ENCODE results near the gene UBE2F.

Gene UBE2F

DNA sequence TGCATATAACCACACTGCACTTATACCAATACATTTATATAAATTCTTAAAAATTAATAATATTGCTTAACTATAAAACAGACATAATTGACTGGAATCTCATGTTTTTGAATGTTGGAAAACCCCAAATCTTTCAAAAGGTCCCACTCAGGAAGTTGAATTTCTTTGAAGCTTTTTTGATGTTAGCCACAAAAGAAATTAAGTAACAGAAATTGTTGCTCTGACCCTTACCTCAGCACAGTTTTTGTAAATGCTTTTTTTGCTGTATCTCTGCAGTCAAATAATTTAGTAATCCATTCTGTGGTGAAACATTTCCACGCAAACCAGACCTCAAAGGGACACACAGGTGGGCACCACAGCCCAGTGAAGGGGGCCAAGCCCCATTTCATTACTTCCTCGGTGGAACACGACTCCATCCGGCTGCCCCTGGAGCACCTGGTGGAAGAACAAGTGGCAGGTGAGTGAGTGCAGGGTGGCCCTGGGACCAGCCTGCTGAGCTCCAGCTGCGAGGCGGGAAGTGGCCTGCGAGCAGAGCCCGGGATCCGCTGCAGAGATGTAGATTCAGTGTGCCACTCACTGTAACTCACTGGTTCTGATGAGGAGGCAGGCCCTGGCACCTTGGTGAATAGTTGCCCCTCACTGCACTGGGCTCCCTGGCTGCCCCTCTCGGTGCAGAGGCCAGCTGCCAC is 102.4 kb downstream of the UBE2F start:
- TF ChIP-seq, protein P1, sequence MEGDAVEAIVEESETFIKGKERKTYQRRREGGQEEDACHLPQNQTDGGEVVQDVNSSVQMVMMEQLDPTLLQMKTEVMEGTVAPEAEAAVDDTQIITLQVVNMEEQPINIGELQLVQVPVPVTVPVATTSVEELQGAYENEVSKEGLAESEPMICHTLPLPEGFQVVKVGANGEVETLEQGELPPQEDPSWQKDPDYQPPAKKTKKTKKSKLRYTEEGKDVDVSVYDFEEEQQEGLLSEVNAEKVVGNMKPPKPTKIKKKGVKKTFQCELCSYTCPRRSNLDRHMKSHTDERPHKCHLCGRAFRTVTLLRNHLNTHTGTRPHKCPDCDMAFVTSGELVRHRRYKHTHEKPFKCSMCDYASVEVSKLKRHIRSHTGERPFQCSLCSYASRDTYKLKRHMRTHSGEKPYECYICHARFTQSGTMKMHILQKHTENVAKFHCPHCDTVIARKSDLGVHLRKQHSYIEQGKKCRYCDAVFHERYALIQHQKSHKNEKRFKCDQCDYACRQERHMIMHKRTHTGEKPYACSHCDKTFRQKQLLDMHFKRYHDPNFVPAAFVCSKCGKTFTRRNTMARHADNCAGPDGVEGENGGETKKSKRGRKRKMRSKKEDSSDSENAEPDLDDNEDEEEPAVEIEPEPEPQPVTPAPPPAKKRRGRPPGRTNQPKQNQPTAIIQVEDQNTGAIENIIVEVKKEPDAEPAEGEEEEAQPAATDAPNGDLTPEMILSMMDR (IDR thresholded peaks at IDR 0.05; ENCODE audit: insufficient read depth, low read depth, low read length, missing control alignments): no peak
- H3K4me3 ChIP-seq (ENCODE audit: low read length): no peak overlapping the region
- DNase-seq (ENCODE audit: low read depth): no peak

GRCh38 chr2:238069877-238070276 is 103.1 kb downstream of the UBE2F start:
- no peak overlapping the region for H3K4me3 ChIP-seq (ENCODE audit: low read length)
- DNase-seq (ENCODE audit: low read depth): no peak
- TF ChIP-seq, protein P1 (IDR thresholded peaks at IDR 0.05; ENCODE audit: insufficient read depth, low read depth, low read length, missing control alignments): no peak

GRCh38 chr2:238075397-238075796 is 108.6 kb downstream of the UBE2F start:
- DNase-seq (ENCODE audit: low read depth): no peak
- H3K4me3 ChIP-seq (ENCODE audit: low read length): no peak overlapping the region
- TF ChIP-seq, protein P1 (IDR thresholded peaks at IDR 0.05; ENCODE audit: insufficient read depth, low read depth, low read length, missing control alignments): no peak

GRCh38 chr2:238077292-238077691 is 110.5 kb downstream of the UBE2F start:
- H3K4me3 ChIP-seq (ENCODE audit: low read length): no peak overlapping the region
- TF ChIP-seq, protein P1 (IDR thresholded peaks at IDR 0.05; ENCODE audit: insufficient read depth, low read depth, low read length, missing control alignments): no peak
- DNase-seq (ENCODE audit: low read depth): no peak

GRCh38 chr2:238079874-238080327 is 113.1 kb downstream of the UBE2F start:
- TF ChIP-seq, protein P1 (IDR thresholded peaks at IDR 0.05; ENCODE audit: insufficient read depth, low read depth, low read length, missing control alignments): no peak
- DNase-seq (ENCODE audit: low read depth): no peak
- no peak overlapping the region for H3K4me3 ChIP-seq (ENCODE audit: low read length)

GRCh38 chr2:238080518-238080917 is 113.7 kb downstream of the UBE2F start:
- H3K4me3 ChIP-seq (ENCODE audit: low read length): no peak overlapping the region
- TF ChIP-seq, protein P1 (IDR thresholded peaks at IDR 0.05; ENCODE audit: insufficient read depth, low read depth, low read length, missing control alignments): no peak
- DNase-seq (ENCODE audit: low read depth): no peak

DNA sequence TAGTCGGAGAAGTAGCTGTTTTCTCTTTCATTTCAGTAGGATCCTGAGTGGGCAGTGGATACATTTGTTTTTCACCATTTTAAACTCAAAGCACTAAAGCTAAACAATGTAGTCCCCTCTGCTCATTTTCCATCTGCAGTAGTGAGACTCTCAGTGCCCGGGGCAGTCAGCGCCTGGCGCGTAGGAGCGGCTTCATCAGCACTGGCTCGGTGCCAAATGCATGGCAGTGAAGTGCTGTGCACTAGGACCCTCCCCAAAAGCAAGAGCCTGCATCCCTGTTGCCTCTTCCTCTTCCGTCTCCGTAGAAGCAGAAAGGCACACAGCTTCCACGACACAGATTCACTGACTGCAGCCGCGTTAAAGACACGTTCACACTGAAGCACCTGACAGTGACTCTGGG is 114.3 kb downstream of the UBE2F start:
- no peak overlapping the region for H3K4me3 ChIP-seq (ENCODE audit: low read length)
- no peak for DNase-seq (ENCODE audit: low read depth)
- TF ChIP-seq, protein P1 (IDR thresholded peaks at IDR 0.05; ENCODE audit: insufficient read depth, low read depth, low read length, missing control alignments): no peak

Measured in epithelial cell of esophagus (primary cell).